ENCODE measurements around the gene COX6B2. TPM values are rescaled to one million over a fixed set of nuclear protein-coding genes. Genes with fewer than 3 reads are reported as not detected.

COX6B2 gene
- total RNA-seq, 1 donor from 2014 or later = not detected

- peak; percentile 77 to 86 for DNase-seq (ENCODE audit: low read depth in 2 of 2)
Observed at GRCh38 chr19:55383279-55384130, 29.0 kb upstream of the COX6B2 start.

- no peak for DNase-seq (ENCODE audit: low read depth in 2 of 2)
Observed at GRCh38 chr19:55382522-55383054, 28.1 kb upstream of the COX6B2 start.

GRCh38 chr19:55382013-55382412, 27.5 kb upstream of the COX6B2 start:
- no peak for DNase-seq (ENCODE audit: low read depth in 2 of 2)

GRCh38 chr19:55379174-55379573, 24.7 kb upstream of the COX6B2 start:
- no peak for DNase-seq (ENCODE audit: low read depth in 2 of 2)

- DNase-seq (ENCODE audit: low read depth in 2 of 2) = no peak
Observed at GRCh38 chr19:55377356-55378131, 23.0 kb upstream of the COX6B2 start.

GRCh38 chr19:55376241-55376933, 21.9 kb upstream of the COX6B2 start, which contains the start of gene TMEM190:
TSS of gene TMEM190 (plus strand) at chr19:55376826. CDS start at chr19:55376854, 28 bp downstream.
- DNase-seq (ENCODE audit: low read depth in 2 of 2) = no peak

GRCh38 chr19:55373993-55374757, 19.7 kb upstream of the COX6B2 start:
- DNase-seq (ENCODE audit: low read depth in 2 of 2) = no peak

GRCh38 chr19:55373306-55373992, 18.9 kb upstream of the COX6B2 start:
- DNase-seq (ENCODE audit: low read depth in 2 of 2) = no peak

- no peak for DNase-seq (ENCODE audit: low read depth in 2 of 2)
Observed at GRCh38 chr19:55372316-55373081, 18.0 kb upstream of the COX6B2 start.

GRCh38 chr19:55370305-55370988, 15.9 kb upstream of the COX6B2 start, which contains the start of gene IL11:
TSS of gene IL11 (minus strand) at chr19:55370463. CDS start at chr19:55370310, 153 bp downstream.
- no peak for DNase-seq (ENCODE audit: low read depth in 2 of 2)

- DNase-seq (ENCODE audit: low read depth in 2 of 2) = no peak
Observed at GRCh38 chr19:55369653-55370304, 15.3 kb upstream of the COX6B2 start.

- DNase-seq (ENCODE audit: low read depth in 2 of 2) = no peak
Observed at GRCh38 chr19:55368701-55369563, 14.4 kb upstream of the COX6B2 start.

- no peak for DNase-seq (ENCODE audit: low read depth in 2 of 2)
Observed at GRCh38 chr19:55368106-55368505, 13.6 kb upstream of the COX6B2 start.

GRCh38 chr19:55366790-55367189, 12.3 kb upstream of the COX6B2 start:
- no peak for DNase-seq (ENCODE audit: low read depth in 2 of 2)

- DNase-seq (ENCODE audit: low read depth in 2 of 2) = no peak
Observed at GRCh38 chr19:55365964-55366363, 11.4 kb upstream of the COX6B2 start.

GRCh38 chr19:55365245-55365644, 10.7 kb upstream of the COX6B2 start:
- DNase-seq (ENCODE audit: low read depth in 2 of 2) = no peak

- DNase-seq (ENCODE audit: low read depth in 2 of 2) = no peak
Observed at GRCh38 chr19:55362990-55363716, 8.6 kb upstream of the COX6B2 start, which contains the start of gene GARIN5B. TSS of gene GARIN5B (minus strand) at chr19:55363260. CDS start at chr19:55363066, 194 bp downstream.
